Activated T-cell treated with anti-CD3 and anti-CD28 coated beads, Interleukin-2, amount 50 U/mL, for 24 hours (primary cell): ENCODE results near the gene OR2F1.

ENCODE experiments used
- DNase-seq: peaks from one replicate; pipeline ENCODE4 v3.0.0-alpha.2; 2020
- H3K27ac Mint-ChIP-seq: 2 replicates; pipeline ENCODE4 v1.8.0; 2020; ENCODE audit warnings: mild to moderate bottlenecking, mixed read lengths
- H3K27me3 Mint-ChIP-seq: 2 replicates; pipeline ENCODE4 v1.8.0; 2020; ENCODE audit warnings: mixed read lengths
- H3K36me3 Mint-ChIP-seq: 2 replicates; pipeline ENCODE4 v1.8.0; 2020; ENCODE audit warnings: low read depth, mixed read lengths
- H3K4me1 Mint-ChIP-seq: 2 replicates; pipeline ENCODE4 v1.8.0; 2020; ENCODE audit warnings: low read depth, mixed read lengths
- H3K4me3 Mint-ChIP-seq: 2 replicates; pipeline ENCODE4 v1.8.0; 2020; ENCODE audit warnings: mild to moderate bottlenecking, moderate library complexity, mixed read lengths
- H3K9me3 Mint-ChIP-seq: 2 replicates; pipeline ENCODE4 v1.8.0; 2020; ENCODE audit warnings: mixed read lengths

The OR2F1 gene

DNA sequence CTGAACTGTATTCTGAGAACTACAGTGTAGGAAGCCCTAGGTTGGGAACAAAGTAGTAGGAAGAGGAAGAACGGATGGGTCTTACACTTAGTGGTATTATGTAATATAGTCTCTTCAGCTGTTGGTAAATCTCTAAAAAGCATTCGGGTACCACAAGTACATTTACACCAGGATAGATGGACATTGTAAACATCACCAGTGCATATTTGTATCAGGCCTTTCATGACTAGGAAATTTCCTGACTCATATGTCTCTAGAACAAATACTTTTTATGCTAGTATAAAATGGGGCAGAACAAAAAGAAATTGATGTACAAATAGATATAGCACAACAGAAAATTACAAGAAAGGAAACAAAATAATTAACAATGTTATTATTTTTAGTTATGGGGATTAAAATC lies 23.9 kb downstream of the OR2F1 start:
- no peak overlapping the region for H3K27ac Mint-ChIP-seq
- H3K9me3 Mint-ChIP-seq, result no peaks in the 10 kb centered on the region
- no peaks in the 10 kb centered on the region for H3K4me1 Mint-ChIP-seq
- no peaks in the 10 kb centered on the region for H3K36me3 Mint-ChIP-seq
- H3K4me3 Mint-ChIP-seq, result no peak overlapping the region
- peaks cover 3% of the 10 kb centered on the region for H3K27me3 Mint-ChIP-seq
- no peak for DNase-seq

DNA sequence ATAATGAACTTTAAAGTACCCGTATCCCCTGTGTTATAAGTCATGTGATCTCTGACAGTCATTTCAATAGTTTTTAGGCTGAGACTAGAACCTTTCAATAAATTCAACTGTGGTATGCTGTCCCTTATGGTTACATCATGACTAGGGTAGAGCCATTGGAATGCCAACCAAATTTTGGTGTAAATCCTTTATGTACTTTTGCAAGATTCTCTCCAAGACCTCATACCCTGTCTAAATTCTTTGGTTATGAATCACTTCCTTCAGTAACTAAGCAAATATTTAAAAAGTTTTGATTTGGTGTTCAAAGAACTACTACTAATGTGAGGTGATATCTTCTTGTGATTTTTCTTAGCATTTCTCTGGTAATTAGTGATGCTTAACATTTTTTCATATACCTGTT lies 24.7 kb downstream of the OR2F1 start:
- Mint-ChIP-seq H3K27ac (no peak overlapping the region), H3K4me3 (no peak overlapping the region), H3K36me3 (no peaks in the 10 kb centered on the region), H3K27me3 (peaks cover 3% of the 10 kb centered on the region), H3K4me1 (no peaks in the 10 kb centered on the region), H3K9me3 (no peaks in the 10 kb centered on the region)
- no peak for DNase-seq

DNA sequence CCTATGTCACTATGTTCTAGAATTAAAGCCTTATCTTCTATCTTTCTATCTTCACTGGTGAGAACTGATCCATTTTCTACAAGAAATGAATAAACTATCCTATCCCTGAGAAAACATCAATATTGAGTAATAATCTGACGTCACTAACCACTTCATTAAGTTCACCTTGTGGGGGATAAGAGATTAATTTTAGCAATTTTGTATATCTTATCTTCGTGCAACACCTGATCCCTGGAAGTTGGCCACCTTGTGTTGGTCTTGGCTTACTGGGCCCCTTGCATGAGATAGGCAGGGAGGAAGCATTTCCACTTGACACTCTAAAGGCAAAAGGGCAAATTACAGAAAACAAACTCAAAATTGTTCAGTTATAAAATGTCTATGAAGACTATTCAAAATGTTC lies 25.4 kb downstream of the OR2F1 start:
- Mint-ChIP-seq H3K27ac (no peak overlapping the region), H3K9me3 (no peaks in the 10 kb centered on the region), H3K4me1 (no peaks in the 10 kb centered on the region), H3K4me3 (no peak overlapping the region), H3K36me3 (no peaks in the 10 kb centered on the region), H3K27me3 (peaks cover 3% of the 10 kb centered on the region)
- no peak for DNase-seq

GRCh38 chr7:143980746-143981510 lies 26.3 kb downstream of the OR2F1 start:
- no peak for DNase-seq
- no peak overlapping the region for H3K4me3 Mint-ChIP-seq
- no peak overlapping the region for H3K27ac Mint-ChIP-seq
- H3K36me3 Mint-ChIP-seq, result no peaks in the 10 kb centered on the region
- H3K9me3 Mint-ChIP-seq, result no peaks in the 10 kb centered on the region
- H3K27me3 Mint-ChIP-seq, result peaks cover 3% of the 10 kb centered on the region
- H3K4me1 Mint-ChIP-seq, result no peaks in the 10 kb centered on the region

GRCh38 chr7:143983960-143984359 lies 29.3 kb downstream of the OR2F1 start:
- DNase-seq, result no peak
- H3K27me3 Mint-ChIP-seq, result peaks cover 3% of the 10 kb centered on the region
- H3K36me3 Mint-ChIP-seq, result no peaks in the 10 kb centered on the region
- H3K4me1 Mint-ChIP-seq, result peaks cover 4% of the 10 kb centered on the region
- no peak overlapping the region for H3K27ac Mint-ChIP-seq
- H3K9me3 Mint-ChIP-seq, result peaks cover under 1% of the 10 kb centered on the region
- H3K4me3 Mint-ChIP-seq, result no peak overlapping the region

GRCh38 chr7:143987513-143987912 lies 32.9 kb downstream of the OR2F1 start:
- peaks cover 16% of the 10 kb centered on the region for H3K27me3 Mint-ChIP-seq
- no peak overlapping the region for H3K27ac Mint-ChIP-seq
- H3K4me3 Mint-ChIP-seq, result no peak overlapping the region
- no peak for DNase-seq
- H3K4me1 Mint-ChIP-seq, result peaks cover 4% of the 10 kb centered on the region
- H3K36me3 Mint-ChIP-seq, result no peaks in the 10 kb centered on the region
- H3K9me3 Mint-ChIP-seq, result peaks cover 12% of the 10 kb centered on the region

DNA sequence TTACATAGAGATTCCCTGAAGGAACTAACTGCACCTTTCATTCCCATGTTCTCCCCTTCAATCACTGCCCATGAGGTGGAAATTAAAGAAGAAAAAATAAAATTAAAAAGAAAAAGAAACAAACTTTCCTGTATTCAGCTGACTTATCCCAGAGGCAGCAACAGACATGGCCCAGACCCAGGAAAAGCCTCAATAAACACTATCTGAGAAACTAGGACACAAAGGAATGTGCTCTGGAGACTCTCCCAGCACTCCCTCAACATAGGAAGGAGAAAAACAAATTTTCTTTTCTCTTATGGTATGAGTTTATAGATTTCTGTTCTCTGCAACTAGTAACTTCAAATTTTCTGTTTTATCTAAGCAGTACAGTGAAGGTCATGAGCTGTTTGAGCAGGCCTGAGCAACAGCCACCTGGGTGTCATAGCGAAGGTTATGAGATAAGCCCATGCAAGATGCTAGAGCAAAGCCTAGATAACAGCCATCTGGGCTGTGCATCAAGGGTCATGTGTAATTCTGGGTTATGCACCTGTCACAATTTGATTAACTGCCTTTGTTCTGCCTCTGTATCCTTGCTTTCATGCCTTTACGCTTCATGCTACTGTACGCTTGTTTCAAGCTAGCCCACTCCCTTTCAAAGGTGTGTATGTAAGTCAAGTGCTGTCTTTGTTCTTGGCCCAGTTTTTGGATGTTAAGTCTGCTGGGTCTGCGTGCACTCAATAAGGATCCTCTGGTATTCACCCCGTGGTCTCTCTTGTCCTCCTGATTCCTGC lies 34.5 kb downstream of the OR2F1 start:
- no peak overlapping the region for H3K27ac Mint-ChIP-seq
- H3K4me3 Mint-ChIP-seq, result no peak overlapping the region
- no peak for DNase-seq
- H3K9me3 Mint-ChIP-seq, result peaks cover 12% of the 10 kb centered on the region
- peaks cover 4% of the 10 kb centered on the region for H3K4me1 Mint-ChIP-seq
- H3K27me3 Mint-ChIP-seq, result peaks cover 19% of the 10 kb centered on the region
- H3K36me3 Mint-ChIP-seq, result no peaks in the 10 kb centered on the region

GRCh38 chr7:143992670-143993069 lies 38.0 kb downstream of the OR2F1 start:
- Mint-ChIP-seq H3K27me3 (peaks cover 19% of the 10 kb centered on the region), H3K9me3 (peaks cover 12% of the 10 kb centered on the region), H3K27ac (no peak overlapping the region), H3K36me3 (no peaks in the 10 kb centered on the region), H3K4me1 (no peaks in the 10 kb centered on the region), H3K4me3 (no peak overlapping the region)
- no peak for DNase-seq

DNA sequence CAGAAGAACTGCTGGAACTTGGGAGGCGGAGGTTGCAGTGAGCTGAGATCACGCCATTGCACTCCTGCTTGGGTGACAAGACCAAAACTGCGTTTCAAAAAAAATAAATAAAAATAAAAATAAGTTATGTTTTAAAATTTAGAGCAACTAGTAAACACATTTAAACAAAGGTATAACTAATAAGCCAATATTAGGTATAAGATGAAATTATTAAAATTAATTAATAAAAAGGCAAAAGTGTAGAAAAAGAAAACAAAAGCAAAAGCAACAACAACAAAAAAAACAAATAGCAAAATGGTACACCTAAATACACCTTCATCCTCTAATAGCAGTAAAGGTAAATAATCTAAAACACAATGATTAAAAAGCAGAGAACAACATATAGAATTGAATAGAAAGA lies 39.3 kb downstream of the OR2F1 start:
- Mint-ChIP-seq H3K4me3 (no peak overlapping the region), H3K27ac (no peak overlapping the region), H3K4me1 (no peaks in the 10 kb centered on the region), H3K27me3 (peaks cover 19% of the 10 kb centered on the region), H3K36me3 (no peaks in the 10 kb centered on the region), H3K9me3 (peaks cover 12% of the 10 kb centered on the region)
- no peak for DNase-seq

DNA sequence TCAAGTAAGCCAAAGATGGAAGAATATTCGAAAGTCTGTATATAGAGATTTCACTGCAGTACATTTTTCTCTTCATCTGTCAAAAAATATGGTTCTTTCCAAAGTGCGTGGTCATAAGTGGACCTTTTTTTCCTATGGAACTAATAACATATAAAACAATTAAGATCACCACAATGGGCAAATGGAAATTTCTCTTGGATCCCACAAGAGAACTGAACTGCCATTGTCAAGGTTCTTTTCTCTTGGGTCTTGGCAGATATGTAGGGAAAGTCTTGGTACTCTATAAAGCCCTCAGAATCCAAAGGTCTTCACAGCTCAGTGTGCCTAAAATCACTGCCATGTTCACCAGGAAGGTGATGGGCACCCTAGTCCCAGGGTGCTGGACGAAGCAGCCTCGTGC lies 45.4 kb downstream of the OR2F1 start, which contains the start of gene OR6B1:
TSS of gene OR6B1 (plus strand) at position 301 of the 400 bp plus-strand sequence. CDS start 3,677 bp downstream, outside the sequence.
- H3K27ac Mint-ChIP-seq, result no peak within 1 kb of the TSS
- peaks cover 7% of the 10 kb centered on the region for H3K27me3 Mint-ChIP-seq
- no peaks in the 10 kb centered on the region for H3K36me3 Mint-ChIP-seq
- no peak for DNase-seq
- no peak within 1 kb of the TSS for H3K4me3 Mint-ChIP-seq
- H3K4me1 Mint-ChIP-seq, result no peaks in the 10 kb centered on the region
- no peaks in the 10 kb centered on the region for H3K9me3 Mint-ChIP-seq

- Mint-ChIP-seq H3K4me3 (no peak overlapping the region), H3K4me1 (no peaks in the 10 kb centered on the region), H3K27ac (no peak overlapping the region), H3K9me3 (no peaks in the 10 kb centered on the region), H3K27me3 (peaks cover 11% of the 10 kb centered on the region), H3K36me3 (no peaks in the 10 kb centered on the region)
- no peak for DNase-seq
These were observed 46.9 kb downstream of the OR2F1 start for GRCh38 chr7:144001543-144001942.

GRCh38 chr7:144004703-144005102 lies 50.1 kb downstream of the OR2F1 start:
- no peak for DNase-seq
- Mint-ChIP-seq H3K36me3 (no peaks in the 10 kb centered on the region), H3K27ac (no peak overlapping the region), H3K4me3 (no peak overlapping the region), H3K27me3 (peaks cover 25% of the 10 kb centered on the region), H3K9me3 (peaks cover 15% of the 10 kb centered on the region), H3K4me1 (no peaks in the 10 kb centered on the region)

DNA sequence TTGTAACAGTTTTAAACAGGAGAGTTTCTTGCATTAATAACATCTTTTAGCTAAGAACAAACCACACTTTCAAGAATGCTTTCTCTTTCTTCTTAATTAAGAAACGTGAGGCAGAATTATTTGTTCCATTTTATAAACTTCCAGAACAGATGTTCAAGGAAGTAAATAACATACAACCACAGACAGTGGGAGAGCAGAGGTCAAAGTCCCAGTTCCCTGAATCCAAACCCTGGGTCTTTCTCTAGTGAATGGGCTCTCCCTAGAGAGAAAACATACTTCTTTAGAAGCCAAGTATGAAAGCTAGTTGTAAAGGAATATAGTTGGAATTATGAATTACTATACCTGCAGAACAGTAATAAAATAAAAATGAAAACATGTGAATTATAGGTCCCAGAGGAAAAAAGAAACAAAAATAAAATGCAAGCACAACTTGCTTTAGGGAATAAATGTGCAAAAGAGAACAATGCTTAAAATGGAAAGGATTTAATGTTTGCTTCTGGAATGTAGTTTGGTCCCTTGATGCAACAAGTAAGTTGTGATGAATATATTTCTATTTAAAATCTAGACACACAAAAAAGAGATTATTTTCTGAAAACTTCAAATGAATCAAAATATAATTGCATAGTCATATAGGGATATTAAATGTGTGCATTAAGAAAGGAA lies 51.5 kb downstream of the OR2F1 start:
- H3K4me3 Mint-ChIP-seq, result no peak overlapping the region
- H3K36me3 Mint-ChIP-seq, result no peaks in the 10 kb centered on the region
- H3K27ac Mint-ChIP-seq, result no peak overlapping the region
- H3K4me1 Mint-ChIP-seq, result no peaks in the 10 kb centered on the region
- H3K9me3 Mint-ChIP-seq, result peaks cover 23% of the 10 kb centered on the region
- H3K27me3 Mint-ChIP-seq, result peaks cover 27% of the 10 kb centered on the region
- DNase-seq, result no peak

GRCh38 chr7:144006692-144007042 lies 52.0 kb downstream of the OR2F1 start:
- DNase-seq, result no peak
- Mint-ChIP-seq H3K9me3 (peaks cover 23% of the 10 kb centered on the region), H3K27ac (no peak overlapping the region), H3K27me3 (peaks cover 29% of the 10 kb centered on the region), H3K4me3 (no peak overlapping the region), H3K4me1 (no peaks in the 10 kb centered on the region), H3K36me3 (no peaks in the 10 kb centered on the region)

DNA sequence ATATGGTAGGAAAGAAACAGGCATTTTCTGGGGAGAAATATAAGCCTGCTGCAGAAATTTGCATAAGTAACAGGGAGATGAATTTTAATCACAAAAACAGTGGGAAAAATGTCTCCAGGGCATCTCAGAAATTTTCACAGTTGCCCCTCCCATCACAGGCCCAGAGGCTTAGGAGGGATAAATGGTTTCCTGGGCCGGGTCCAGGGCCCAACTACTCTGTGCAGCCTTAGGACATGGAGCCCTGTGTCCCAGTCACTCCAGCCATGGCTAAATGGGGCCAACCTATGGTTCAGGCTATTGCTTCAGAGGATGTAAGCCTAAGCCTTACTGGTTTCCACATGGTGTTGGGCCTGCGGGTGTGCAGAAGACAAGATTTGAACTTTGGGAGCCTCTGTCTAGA lies 54.7 kb downstream of the OR2F1 start:
- Mint-ChIP-seq H3K4me1 (no peaks in the 10 kb centered on the region), H3K9me3 (peaks cover 23% of the 10 kb centered on the region), H3K36me3 (no peaks in the 10 kb centered on the region), H3K4me3 (no peak overlapping the region), H3K27me3 (peaks cover 26% of the 10 kb centered on the region), H3K27ac (no peak overlapping the region)
- no peak for DNase-seq
